ENCODE data around the gene HSD17B3. TPM values are rescaled to one million over a fixed set of nuclear protein-coding genes. Genes with fewer than 3 reads are reported as not detected.
"Not testable (repeated sequence)": the region's sequence is repeated elsewhere in the genome, so short reads cannot be mapped to it uniquely, and the experiment has no call there.

The HSD17B3 gene
- not detected for total RNA-seq

- Histone ChIP-seq H3K4me1 (ENCODE audit: insufficient read depth, low read length) (no peaks in the 10 kb centered on the region), H3K4me3 (ENCODE audit: low read length) (no peak within 1 kb of the TSS), H3K27me3 (ENCODE audit: insufficient read depth, low read length) (no peaks in the 10 kb centered on the region), H3K9me3 (ENCODE audit: low read depth, low read length) (no peaks in the 10 kb centered on the region)
These were observed at the start of gene HSD17B3 for GRCh38 chr9:96302021-96302420. TSS of gene HSD17B3 (minus strand) at chr9:96302176. CDS start at chr9:96302104, 72 bp downstream.

GRCh38 chr9:96350866-96351265, 48.9 kb upstream of the HSD17B3 start:
- Histone ChIP-seq H3K4me1 (ENCODE audit: insufficient read depth, low read length) (no peaks in the 10 kb centered on the region), H3K9me3 (ENCODE audit: low read depth, low read length) (no peaks in the 10 kb centered on the region), H3K4me3 (ENCODE audit: low read length) (no peak overlapping the region), H3K27me3 (ENCODE audit: insufficient read depth, low read length) (no peaks in the 10 kb centered on the region)

GRCh38 chr9:96348261-96348660, 46.3 kb upstream of the HSD17B3 start:
- H3K27me3 ChIP-seq (ENCODE audit: insufficient read depth, low read length) = no peaks in the 10 kb centered on the region
- no peaks in the 10 kb centered on the region for H3K4me1 ChIP-seq (ENCODE audit: insufficient read depth, low read length)
- no peak overlapping the region for H3K4me3 ChIP-seq (ENCODE audit: low read length)
- H3K9me3 ChIP-seq (ENCODE audit: low read depth, low read length) = no peaks in the 10 kb centered on the region

DNA sequence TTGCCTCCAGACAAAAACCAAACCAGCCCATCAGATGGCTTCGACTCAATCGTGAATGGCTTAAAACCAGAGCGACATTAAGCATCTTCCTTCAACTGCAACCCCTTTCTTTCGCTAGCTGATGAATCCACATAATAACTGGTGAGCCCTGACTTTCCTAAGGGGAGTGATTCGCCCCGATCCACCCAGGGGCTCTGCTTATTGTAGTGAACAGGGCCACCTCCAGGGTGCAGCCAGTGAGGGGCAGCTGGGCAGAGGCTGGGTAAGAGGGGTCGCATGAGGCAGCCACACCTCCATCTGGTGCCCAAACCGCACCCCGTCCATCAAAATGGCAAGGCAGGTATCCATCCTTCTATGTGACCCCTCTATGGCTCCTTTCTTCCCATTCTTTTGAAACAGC, 43.6 kb upstream of the HSD17B3 start:
- no peaks in the 10 kb centered on the region for H3K9me3 ChIP-seq (ENCODE audit: low read depth, low read length)
- no peak overlapping the region for H3K4me3 ChIP-seq (ENCODE audit: low read length)
- no peaks in the 10 kb centered on the region for H3K27me3 ChIP-seq (ENCODE audit: insufficient read depth, low read length)
- H3K4me1 ChIP-seq (ENCODE audit: insufficient read depth, low read length) = no peaks in the 10 kb centered on the region

DNA sequence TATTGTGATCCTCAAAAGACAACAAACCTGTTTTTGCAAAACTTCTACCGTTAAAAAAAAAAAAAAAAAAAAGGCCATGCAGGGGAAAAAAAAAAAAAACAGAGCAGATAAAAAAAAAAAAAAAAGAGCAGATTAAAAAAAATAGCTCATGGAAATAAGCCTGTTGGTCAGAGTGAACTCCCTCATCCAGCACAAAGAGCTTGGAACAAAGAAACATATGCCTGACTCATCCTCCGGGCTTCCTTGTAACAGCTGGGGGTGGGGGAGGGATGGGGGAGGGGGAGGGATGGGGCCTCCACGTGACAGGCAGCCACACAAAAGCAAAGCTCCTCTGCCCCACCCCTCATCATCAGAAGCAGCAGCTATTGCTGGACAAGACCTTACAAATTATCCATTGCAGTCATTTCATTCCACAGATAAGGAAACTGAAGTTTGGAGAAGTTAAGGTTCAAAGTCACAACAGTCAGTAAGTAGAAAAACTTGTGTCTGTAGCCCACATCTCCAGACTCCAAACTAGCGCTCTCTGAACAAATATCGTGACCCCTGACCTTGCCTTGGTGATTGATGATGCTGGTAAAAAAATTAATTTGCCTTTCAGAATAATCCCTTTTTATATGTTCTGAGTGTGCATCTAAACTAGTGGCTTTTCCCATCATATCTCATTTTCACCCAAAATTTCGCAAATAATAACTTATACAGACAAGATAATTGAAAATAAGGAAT, 42.6 kb upstream of the HSD17B3 start:
- no peaks in the 10 kb centered on the region for H3K9me3 ChIP-seq (ENCODE audit: low read depth, low read length)
- no peak overlapping the region for H3K4me3 ChIP-seq (ENCODE audit: low read length)
- no peaks in the 10 kb centered on the region for H3K4me1 ChIP-seq (ENCODE audit: insufficient read depth, low read length)
- no peaks in the 10 kb centered on the region for H3K27me3 ChIP-seq (ENCODE audit: insufficient read depth, low read length)

DNA sequence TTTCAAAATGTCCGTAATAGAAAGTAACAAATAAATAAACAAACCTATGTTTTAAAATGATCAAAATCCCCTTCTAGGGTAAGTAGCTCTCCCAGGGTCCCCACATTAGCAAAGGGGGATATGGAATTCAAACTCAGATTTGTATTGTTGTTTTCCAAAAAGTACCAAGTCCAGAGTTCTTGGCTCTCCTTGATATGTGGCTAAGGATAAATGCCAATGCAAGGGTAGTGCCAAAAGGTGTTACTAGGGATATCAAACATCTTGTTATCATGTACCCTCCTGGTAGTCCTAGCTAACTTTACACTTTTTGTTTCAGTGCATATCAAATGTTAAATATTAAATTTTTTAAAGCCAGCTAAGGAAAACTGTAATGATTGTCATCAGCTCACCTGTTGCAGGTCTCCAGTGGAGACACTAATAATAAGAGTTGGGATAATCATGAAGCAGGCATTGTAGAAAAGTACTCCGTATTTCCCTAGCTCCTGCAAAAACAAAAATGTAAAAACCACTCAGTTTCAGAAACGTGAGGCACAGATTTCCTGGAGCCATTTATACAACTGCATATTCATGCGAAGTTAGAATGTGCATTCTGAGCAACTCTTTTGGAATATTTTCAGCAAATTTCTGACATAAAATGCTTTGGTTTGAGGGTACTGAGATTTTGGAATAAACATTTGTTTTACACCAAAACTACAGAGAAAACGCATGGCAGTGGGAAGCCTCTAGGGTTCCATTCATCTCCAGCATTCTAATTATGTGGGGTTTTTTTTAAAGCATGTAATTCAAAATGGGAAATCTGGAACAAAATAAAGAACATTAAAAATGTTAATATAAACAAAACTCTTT, 41.8 kb upstream of the HSD17B3 start:
- no peak overlapping the region for H3K4me3 ChIP-seq (ENCODE audit: low read length)
- no peaks in the 10 kb centered on the region for H3K4me1 ChIP-seq (ENCODE audit: insufficient read depth, low read length)
- H3K9me3 ChIP-seq (ENCODE audit: low read depth, low read length) = no peaks in the 10 kb centered on the region
- no peaks in the 10 kb centered on the region for H3K27me3 ChIP-seq (ENCODE audit: insufficient read depth, low read length)

DNA sequence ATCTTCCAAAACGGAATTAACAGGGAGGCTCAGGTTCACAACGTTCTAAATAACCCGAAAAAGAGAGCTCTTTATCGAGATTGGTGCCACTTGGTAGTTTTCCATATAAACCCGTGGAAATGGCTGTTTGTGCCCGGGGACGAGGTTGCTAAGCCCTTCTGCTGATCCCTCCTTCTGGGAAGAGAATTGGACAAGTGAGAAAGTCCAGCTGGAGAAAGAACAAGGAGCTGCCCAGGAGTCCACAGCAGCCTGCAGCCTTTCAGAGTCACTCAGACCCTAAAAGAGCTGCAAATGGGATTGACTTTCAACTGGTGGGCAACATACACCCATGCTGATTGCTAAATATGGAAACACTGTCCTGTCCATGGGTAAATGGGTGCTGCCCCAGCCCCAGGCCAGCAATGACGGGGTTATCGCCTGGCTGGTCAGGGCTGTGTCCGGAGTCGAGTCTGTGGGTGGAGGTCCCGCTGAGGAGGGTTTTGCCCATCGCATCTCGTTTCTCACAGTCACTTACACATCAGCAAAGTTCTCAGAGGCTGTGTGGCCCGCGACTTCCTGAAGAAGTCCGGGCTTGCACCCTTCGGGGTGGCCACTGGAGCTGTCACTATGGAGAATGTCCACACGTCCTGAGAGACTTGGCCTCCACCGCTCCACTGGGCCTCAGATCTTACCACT, 40.7 kb upstream of the HSD17B3 start:
- Histone ChIP-seq H3K4me1 (ENCODE audit: insufficient read depth, low read length) (no peaks in the 10 kb centered on the region), H3K9me3 (ENCODE audit: low read depth, low read length) (no peaks in the 10 kb centered on the region), H3K27me3 (ENCODE audit: insufficient read depth, low read length) (no peaks in the 10 kb centered on the region), H3K4me3 (ENCODE audit: low read length) (no peak overlapping the region)

GRCh38 chr9:96340707-96341106, 38.7 kb upstream of the HSD17B3 start:
- Histone ChIP-seq H3K27me3 (ENCODE audit: insufficient read depth, low read length) (no peaks in the 10 kb centered on the region), H3K9me3 (ENCODE audit: low read depth, low read length) (no peaks in the 10 kb centered on the region), H3K4me3 (ENCODE audit: low read length) (no peak overlapping the region), H3K4me1 (ENCODE audit: insufficient read depth, low read length) (no peaks in the 10 kb centered on the region)

DNA sequence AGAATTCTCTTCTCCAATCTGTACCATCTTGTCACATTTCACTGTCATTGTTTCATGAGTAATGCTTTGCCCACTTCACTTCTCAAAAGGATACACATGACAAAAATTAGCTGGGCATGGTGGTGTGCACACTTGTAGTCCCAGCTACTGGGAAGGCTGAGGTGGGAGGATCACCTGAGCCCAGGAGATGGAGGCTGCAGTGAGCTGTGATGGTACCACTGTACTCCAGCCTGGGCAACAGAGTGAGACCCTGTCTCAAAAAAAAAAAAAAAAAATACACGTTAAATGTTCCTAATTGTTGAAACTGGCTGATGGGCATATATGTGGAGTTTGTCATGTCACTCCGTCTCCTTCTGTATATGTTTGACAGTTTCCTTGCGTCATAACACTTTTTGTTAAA, 36.3 kb upstream of the HSD17B3 start:
- Histone ChIP-seq H3K27me3 (ENCODE audit: insufficient read depth, low read length) (no peaks in the 10 kb centered on the region), H3K9me3 (ENCODE audit: low read depth, low read length) (no peaks in the 10 kb centered on the region), H3K4me3 (ENCODE audit: low read length) (no peak overlapping the region), H3K4me1 (ENCODE audit: insufficient read depth, low read length) (no peaks in the 10 kb centered on the region)

DNA sequence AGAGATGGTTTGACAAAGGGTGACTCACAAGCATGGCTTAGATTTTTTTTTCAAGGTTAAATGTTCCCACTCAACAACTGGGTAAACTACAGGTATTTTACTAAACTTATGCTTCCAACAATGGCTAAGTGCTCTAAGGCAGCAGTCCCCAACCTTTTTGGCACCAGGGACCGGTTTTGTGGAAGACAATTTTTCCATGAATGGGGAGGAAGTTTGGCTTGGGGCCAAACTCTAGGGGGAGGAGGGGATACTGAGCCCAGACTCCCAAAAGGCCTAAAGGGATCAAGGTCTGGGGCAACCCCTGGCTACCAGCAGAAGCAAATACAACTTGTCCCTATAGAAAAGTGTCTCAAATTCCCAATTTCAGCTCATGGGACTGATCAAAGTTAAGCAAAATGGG, 32.0 kb upstream of the HSD17B3 start:
- Histone ChIP-seq H3K9me3 (ENCODE audit: low read depth, low read length) (no peaks in the 10 kb centered on the region), H3K4me1 (ENCODE audit: insufficient read depth, low read length) (no peaks in the 10 kb centered on the region), H3K27me3 (ENCODE audit: insufficient read depth, low read length) (no peaks in the 10 kb centered on the region), H3K4me3 (ENCODE audit: low read length) (no peak overlapping the region)

GRCh38 chr9:96331236-96331947, 29.4 kb upstream of the HSD17B3 start:
- Histone ChIP-seq H3K4me3 (ENCODE audit: low read length) (no peak overlapping the region), H3K4me1 (ENCODE audit: insufficient read depth, low read length) (no peaks in the 10 kb centered on the region), H3K27me3 (ENCODE audit: insufficient read depth, low read length) (no peaks in the 10 kb centered on the region), H3K9me3 (ENCODE audit: low read depth, low read length) (no peaks in the 10 kb centered on the region)

DNA sequence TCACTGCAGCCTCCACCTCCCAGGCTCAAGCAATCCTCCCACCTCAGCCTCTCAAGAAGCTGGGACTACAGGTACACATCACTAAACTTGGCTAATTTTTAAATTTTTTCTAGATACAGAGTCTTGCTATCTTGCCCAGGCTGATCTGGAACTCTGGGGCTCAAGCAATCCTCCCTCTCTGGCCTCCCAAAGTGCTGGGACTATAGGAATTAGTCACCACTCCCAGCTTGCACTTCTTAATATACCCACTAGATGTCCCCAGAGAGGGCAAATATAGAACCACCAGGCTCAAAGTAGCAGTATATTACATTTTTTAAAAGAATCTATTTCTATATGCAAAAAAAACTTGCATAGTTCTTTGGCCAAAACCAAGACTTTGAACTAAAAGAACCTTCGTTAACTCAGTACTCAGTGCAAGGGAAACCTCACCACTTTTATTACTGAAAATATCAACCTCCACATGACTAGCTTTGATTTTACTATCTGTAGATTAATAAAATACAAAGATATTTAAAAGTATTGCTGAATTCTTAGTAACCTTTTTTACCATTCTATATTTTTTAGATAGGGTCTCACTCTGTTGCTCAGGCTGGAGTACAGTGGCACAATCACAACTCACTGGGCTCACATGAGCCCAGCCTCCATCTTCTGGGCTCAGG, 25.8 kb upstream of the HSD17B3 start:
- no peaks in the 10 kb centered on the region for H3K4me1 ChIP-seq (ENCODE audit: insufficient read depth, low read length)
- H3K4me3 ChIP-seq (ENCODE audit: low read length) = no peak overlapping the region
- H3K9me3 ChIP-seq (ENCODE audit: low read depth, low read length) = no peaks in the 10 kb centered on the region
- H3K27me3 ChIP-seq (ENCODE audit: insufficient read depth, low read length) = no peaks in the 10 kb centered on the region

DNA sequence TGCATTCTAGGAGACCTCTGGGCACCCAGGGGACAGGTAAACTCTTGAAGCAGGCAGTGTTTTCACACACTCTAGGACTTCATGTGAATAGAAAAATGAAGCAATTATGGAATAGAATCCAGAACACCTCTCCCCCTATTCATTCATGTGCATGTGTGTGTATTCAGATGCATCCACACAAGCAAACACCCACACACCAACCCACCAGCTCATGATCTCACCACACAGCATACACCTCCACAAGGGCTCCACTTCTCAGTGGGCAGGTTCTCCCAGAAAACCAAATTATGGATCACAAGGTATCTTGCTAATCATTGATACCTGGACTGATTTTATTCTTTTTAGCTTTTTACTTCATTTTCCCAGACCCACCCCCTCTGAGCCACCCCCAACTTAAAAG, 21.2 kb upstream of the HSD17B3 start:
- Histone ChIP-seq H3K4me1 (ENCODE audit: insufficient read depth, low read length) (peaks cover 14% of the 10 kb centered on the region), H3K4me3 (ENCODE audit: low read length) (no peak overlapping the region), H3K9me3 (ENCODE audit: low read depth, low read length) (no peaks in the 10 kb centered on the region), H3K27me3 (ENCODE audit: insufficient read depth, low read length) (no peaks in the 10 kb centered on the region)

- not testable (repeated sequence) for H3K27me3 ChIP-seq (ENCODE audit: insufficient read depth, low read length); H3K4me3 ChIP-seq (ENCODE audit: low read length); H3K9me3 ChIP-seq (ENCODE audit: low read depth, low read length)
- H3K4me1 ChIP-seq (ENCODE audit: insufficient read depth, low read length) = peaks cover 14% of the 10 kb centered on the region
These were observed 20.8 kb upstream of the HSD17B3 start for GRCh38 chr9:96322736-96323135.

Data from mononuclear cell (primary cell).